Keratinocyte (primary cell): Measurements from ENCODE around the gene MED12L. TPM values are rescaled to one million over a fixed set of nuclear protein-coding genes. Genes with fewer than 3 reads are reported as not detected.

ENCODE experiments used
- DNase-seq: peaks from one replicate; pipeline ENCODE4 v3.0.0-alpha.2; 2011; ENCODE audit warnings: low read depth, missing footprints, low spot score
- FAIRE-seq: peaks from 2 replicates; lab custom pipeline; 2011; peaks lifted over from hg19 to GRCh38; lab: Jason Lieb, UNC
- H2AFZ ChIP-seq: 2 replicates; pipeline ENCODE4 v1.6.0; 2012; ENCODE audit warnings: low read length, control low read depth, inconsistent platforms; ENCODE audit not compliant: control insufficient read depth
- H3K27ac ChIP-seq: 2 replicates; pipeline ENCODE4 v1.5.1; 2011; ENCODE audit warnings: low read length; ENCODE audit not compliant: control insufficient read depth, insufficient read depth
- H3K27me3 ChIP-seq: 3 replicates; pipeline ENCODE4 v1.6.0; 2011; ENCODE audit warnings: low read length; ENCODE audit not compliant: control insufficient read depth, insufficient read depth; ENCODE audit errors: extremely low read depth
- H3K36me3 ChIP-seq, 2 experiments: 2 replicates in 1 of 2; 3 replicates in 1 of 2; pipeline ENCODE4 v1.5.1; 2011; ENCODE audit warnings: low read length in 2 of 2, mild to moderate bottlenecking in 1 of 2; ENCODE audit not compliant: control insufficient read depth in 2 of 2, insufficient read depth in 2 of 2; ENCODE audit errors: extremely low read depth in 1 of 2
- H3K4me1 ChIP-seq: 3 replicates; pipeline ENCODE4 v1.5.1; 2011; ENCODE audit warnings: low read length; ENCODE audit not compliant: control insufficient read depth, insufficient read depth; ENCODE audit errors: extremely low read depth
- H3K4me2 ChIP-seq: 3 replicates; pipeline ENCODE4 v1.6.0; 2011; ENCODE audit warnings: low read depth, low read length; ENCODE audit not compliant: control insufficient read depth, insufficient read depth; ENCODE audit errors: extremely low read depth
- H3K4me3 ChIP-seq, 3 experiments: fragments of 200-600 bp in 1 of 3; sonication (generic) in 1 of 3; 2 replicates in 2 of 3; 3 replicates in 1 of 3; pipeline ENCODE4 v1.5.1; 2011 to 2016; ENCODE audit warnings: low read length in 3 of 3, mild to moderate bottlenecking in 3 of 3, control low read depth in 2 of 3, inconsistent platforms in 1 of 3, low read depth in 1 of 3, mixed read lengths in 1 of 3, mixed run types in 1 of 3, moderate library complexity in 1 of 3; ENCODE audit not compliant: control insufficient read depth in 2 of 3, insufficient read depth in 2 of 3; ENCODE audit errors: extremely low read depth in 1 of 3
- H3K79me2 ChIP-seq: 2 replicates; pipeline ENCODE4 v1.6.0; 2012; ENCODE audit warnings: low read length; ENCODE audit not compliant: control insufficient read depth, insufficient read depth
- H3K9ac ChIP-seq: 3 replicates; pipeline ENCODE4 v1.6.0; 2011; ENCODE audit warnings: low read length; ENCODE audit not compliant: control insufficient read depth, insufficient read depth; ENCODE audit errors: extremely low read depth
- H3K9me1 ChIP-seq: 3 replicates; pipeline ENCODE4 v1.6.0; 2011; ENCODE audit warnings: low read length; ENCODE audit not compliant: control insufficient read depth, insufficient read depth; ENCODE audit errors: extremely low read depth
- H3K9me3 ChIP-seq: 2 replicates; pipeline ENCODE4 v1.5.1; 2012; ENCODE audit warnings: low read depth, low read length; ENCODE audit not compliant: control insufficient read depth
- H4K20me1 ChIP-seq: 3 replicates; pipeline ENCODE4 v1.6.0; 2011; ENCODE audit warnings: low read length; ENCODE audit not compliant: control insufficient read depth, insufficient read depth; ENCODE audit errors: extremely low read depth
- EZH2 ChIP-seq: IDR thresholded peaks from one replicate; pipeline ENCODE4 v1.6.1; 2012; ENCODE audit warnings: inconsistent platforms, mild to moderate bottlenecking, low read length, moderate library complexity
- dilution Hi-C: fragments of 300-500 bp; cut with MboI; formaldehyde crosslinking; loops from one replicate; pipeline ENCODE4 v1.7.0; 2020; ENCODE audit warnings: low sequenced_read_pairs; ENCODE audit not compliant: extremely low pct_ligation_motif_present
- polyA plus RNA-seq, 5 experiments: library from polyadenylated mRNA; depleted of rRNA in 3 of 5; stranded (reverse) in 3 of 5; stranded (forward) in 1 of 5; unstranded in 1 of 5; fragments of >200 nt; gene quantifications; 1 replicate in 1 of 5; 2 replicates in 3 of 5; 3 replicates in 1 of 5; pipeline versions ENCODE4 v1.2.1 to v1.2.3, GENCODE V29; 2011 to 2012; ENCODE audit warnings: missing spikeins in 2 of 5, low read depth in 1 of 5, low replicate concordance in 1 of 5
- TF ChIP-seq, protein P1 (sequence below), 3 experiments: IDR thresholded peaks in 1 of 3; conservative IDR thresholded peaks in 1 of 3; optimal IDR thresholded peaks in 1 of 3; 2 replicates in 2 of 3; 3 replicates in 1 of 3; pipeline versions ENCODE3 to v1.5.1; 2011; ENCODE audit warnings: low read length in 3 of 3, mild to moderate bottlenecking in 3 of 3, moderate library complexity in 2 of 3, control low read depth in 1 of 3, inconsistent platforms in 1 of 3; ENCODE audit not compliant: insufficient read depth in 2 of 3; ENCODE audit errors: extremely low read depth in 1 of 3

The MED12L gene
- polyA plus RNA-seq, 1 donor (not counting 4 experiments of a cell fraction or from before 2014, with no cell fraction given): 0.04 TPM

DNA sequence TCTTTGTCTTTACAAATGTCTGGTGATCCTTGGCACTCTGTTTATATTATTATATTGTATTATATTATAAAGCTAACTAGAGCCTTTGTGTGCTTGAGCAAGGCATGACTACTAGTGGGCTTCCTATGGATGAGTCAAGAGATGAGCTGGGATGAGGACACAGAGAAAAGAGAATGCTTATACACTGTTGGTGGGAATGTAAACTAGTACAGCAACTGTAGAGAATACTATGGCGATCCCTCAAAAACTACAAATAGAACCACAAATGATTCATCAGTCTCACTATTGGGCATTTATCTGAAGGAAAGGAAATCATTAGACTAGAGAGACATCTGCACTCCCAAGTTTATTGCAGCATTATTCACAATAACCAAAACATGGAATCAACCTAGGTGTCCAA, 40.8 kb upstream of the MED12L start:
- H4K20me1 ChIP-seq: no peaks in the 10 kb centered on the region
- no peak overlapping the region for H3K9ac ChIP-seq
- H3K27ac ChIP-seq: no peak overlapping the region
- no peak overlapping the region for H3K4me3 ChIP-seq
- H3K36me3 ChIP-seq: no peaks in the 10 kb centered on the region
- H2AFZ ChIP-seq: no peak overlapping the region
- FAIRE-seq: no peak
- H3K4me2 ChIP-seq: no peak overlapping the region
- H3K27me3 ChIP-seq: no peaks in the 10 kb centered on the region
- H3K9me1 ChIP-seq: no peaks in the 10 kb centered on the region
- H3K9me3 ChIP-seq: no peaks in the 10 kb centered on the region
- no peaks in the 10 kb centered on the region for H3K4me1 ChIP-seq
- TF ChIP-seq, protein P1, sequence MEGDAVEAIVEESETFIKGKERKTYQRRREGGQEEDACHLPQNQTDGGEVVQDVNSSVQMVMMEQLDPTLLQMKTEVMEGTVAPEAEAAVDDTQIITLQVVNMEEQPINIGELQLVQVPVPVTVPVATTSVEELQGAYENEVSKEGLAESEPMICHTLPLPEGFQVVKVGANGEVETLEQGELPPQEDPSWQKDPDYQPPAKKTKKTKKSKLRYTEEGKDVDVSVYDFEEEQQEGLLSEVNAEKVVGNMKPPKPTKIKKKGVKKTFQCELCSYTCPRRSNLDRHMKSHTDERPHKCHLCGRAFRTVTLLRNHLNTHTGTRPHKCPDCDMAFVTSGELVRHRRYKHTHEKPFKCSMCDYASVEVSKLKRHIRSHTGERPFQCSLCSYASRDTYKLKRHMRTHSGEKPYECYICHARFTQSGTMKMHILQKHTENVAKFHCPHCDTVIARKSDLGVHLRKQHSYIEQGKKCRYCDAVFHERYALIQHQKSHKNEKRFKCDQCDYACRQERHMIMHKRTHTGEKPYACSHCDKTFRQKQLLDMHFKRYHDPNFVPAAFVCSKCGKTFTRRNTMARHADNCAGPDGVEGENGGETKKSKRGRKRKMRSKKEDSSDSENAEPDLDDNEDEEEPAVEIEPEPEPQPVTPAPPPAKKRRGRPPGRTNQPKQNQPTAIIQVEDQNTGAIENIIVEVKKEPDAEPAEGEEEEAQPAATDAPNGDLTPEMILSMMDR (optimal IDR thresholded peaks at IDR 0.05 in 1 of 3, IDR thresholded peaks at IDR 0.05 in 1 of 3, conservative IDR thresholded peaks at IDR 0.05 in 1 of 3; ENCODE audit: extremely low read depth in 1 of 3, insufficient read depth in 2 of 3, low read length in 3 of 3): no peak
- no peak for TF ChIP-seq EZH2
- DNase-seq: no peak
- dilution Hi-C loops: no loop called here
- no peaks in the 10 kb centered on the region for H3K79me2 ChIP-seq

DNA sequence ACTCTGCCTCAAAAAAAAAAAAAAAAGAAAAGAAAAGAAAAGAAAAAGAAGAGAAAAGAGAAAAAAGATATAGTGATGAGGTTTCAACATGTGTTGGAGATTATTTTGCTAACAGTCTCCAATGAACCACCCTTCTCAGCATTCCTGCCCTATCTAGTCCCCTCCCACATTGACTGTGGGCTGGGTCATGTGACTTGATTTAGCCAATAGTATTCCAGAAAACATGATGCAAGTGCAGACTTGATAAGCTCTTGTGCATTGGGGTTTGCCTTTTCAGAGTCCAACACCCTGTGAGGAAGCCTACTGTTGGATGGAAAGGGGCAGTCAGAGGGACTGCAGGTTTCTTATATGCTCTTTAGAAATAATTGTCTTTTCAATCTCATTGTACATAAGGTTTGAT, 37.8 kb upstream of the MED12L start:
- no peak overlapping the region for H2AFZ ChIP-seq
- no peaks in the 10 kb centered on the region for H3K9me3 ChIP-seq
- no peak overlapping the region for H3K4me3 ChIP-seq
- no peaks in the 10 kb centered on the region for H3K4me1 ChIP-seq
- H3K27me3 ChIP-seq: no peaks in the 10 kb centered on the region
- FAIRE-seq: no peak
- TF ChIP-seq, protein P1 (optimal IDR thresholded peaks at IDR 0.05 in 1 of 3, IDR thresholded peaks at IDR 0.05 in 1 of 3, conservative IDR thresholded peaks at IDR 0.05 in 1 of 3; ENCODE audit: extremely low read depth in 1 of 3, insufficient read depth in 2 of 3, low read length in 3 of 3): no peak
- no peak for TF ChIP-seq EZH2
- no peaks in the 10 kb centered on the region for H4K20me1 ChIP-seq
- no peak overlapping the region for H3K4me2 ChIP-seq
- no peaks in the 10 kb centered on the region for H3K79me2 ChIP-seq
- H3K36me3 ChIP-seq: no peaks in the 10 kb centered on the region
- H3K9ac ChIP-seq: no peak overlapping the region
- DNase-seq: no peak
- dilution Hi-C loops: no loop called here
- no peaks in the 10 kb centered on the region for H3K9me1 ChIP-seq
- H3K27ac ChIP-seq: no peak overlapping the region
